Hindlimb muscle (tissue), 1 donor: ENCODE data around the gene MAD1L1. TPM values are rescaled to one million over a fixed set of nuclear protein-coding genes. Genes with fewer than 3 reads are reported as not detected.
"Not testable (repeated sequence)": the region's sequence is repeated elsewhere in the genome, so short reads cannot be mapped to it uniquely, and the experiment has no call there.

Experiments
- DNase-seq: peaks from one replicate; pipeline ENCODE4 v3.0.0-alpha.2; 2013
- polyA plus RNA-seq: library from polyadenylated mRNA; unstranded; fragments of 120-200 nt; gene quantifications from one replicate; pipeline ENCODE4 v1.2.1, GENCODE V29; 2013; ENCODE audit not compliant: insufficient read length

The MAD1L1 gene
- polyA plus RNA-seq, 1 donor, result 27.6 TPM

GRCh38 chr7:1890289-1891235 lies 342.2 kb downstream of the MAD1L1 start:
- DNase-seq, result no peak

- DNase-seq, result no peak
These were observed 343.1 kb downstream of the MAD1L1 start for GRCh38 chr7:1889556-1890181.

GRCh38 chr7:1889091-1889490 lies 343.7 kb downstream of the MAD1L1 start:
- no peak for DNase-seq

- DNase-seq, result no peak
These were observed 344.3 kb downstream of the MAD1L1 start for GRCh38 chr7:1888425-1888824.

GRCh38 chr7:1887251-1887650 lies 345.5 kb downstream of the MAD1L1 start:
- no peak for DNase-seq

- DNase-seq, result no peak
These were observed 346.2 kb downstream of the MAD1L1 start for GRCh38 chr7:1886361-1887064.

- no peak for DNase-seq
These were observed 347.1 kb downstream of the MAD1L1 start for GRCh38 chr7:1885465-1886226.

GRCh38 chr7:1884583-1885350 lies 348.0 kb downstream of the MAD1L1 start:
- DNase-seq, result no peak

GRCh38 chr7:1883834-1884582 lies 348.7 kb downstream of the MAD1L1 start:
- no peak for DNase-seq

- DNase-seq, result no peak
These were observed 349.5 kb downstream of the MAD1L1 start for GRCh38 chr7:1883031-1883761.

- DNase-seq, result no peak
These were observed 350.3 kb downstream of the MAD1L1 start for GRCh38 chr7:1882451-1882850.

- DNase-seq, result no peak
These were observed 350.8 kb downstream of the MAD1L1 start for GRCh38 chr7:1881946-1882345.

GRCh38 chr7:1876641-1877040 lies 356.1 kb downstream of the MAD1L1 start:
- DNase-seq, result not testable (repeated sequence)

- not testable (repeated sequence) for DNase-seq
These were observed 357.1 kb downstream of the MAD1L1 start for GRCh38 chr7:1875392-1876199.

- DNase-seq, result not testable (repeated sequence)
These were observed 358.0 kb downstream of the MAD1L1 start for GRCh38 chr7:1874590-1875391.

GRCh38 chr7:1873857-1874589 lies 358.7 kb downstream of the MAD1L1 start:
- DNase-seq, result no peak

- no peak for DNase-seq
These were observed 359.3 kb downstream of the MAD1L1 start for GRCh38 chr7:1873421-1873820.

GRCh38 chr7:1873070-1873405 lies 359.7 kb downstream of the MAD1L1 start:
- DNase-seq, result no peak
